Effector CD4-positive, alpha-beta T cell (primary cell): ENCODE data around the gene IGSF9. TPM values are rescaled to one million over a fixed set of nuclear protein-coding genes. Genes with fewer than 3 reads are reported as not detected.
A peak's percentile ranks its signal among the peaks of the same experiment; 100 is the strongest.

ENCODE experiments used
- DNase-seq: peaks from one replicate; pipeline ENCODE4 v3.0.0-alpha.2; 2020
- total RNA-seq: gene quantifications from one replicate; lab custom pipeline; 2026; lab: John Stamatoyannopoulos, UW

IGSF9 gene
- not detected for total RNA-seq

- DNase-seq: peak; percentile 75
Observed at GRCh38 chr1:159945483-159946241, at the start of gene IGSF9. IGSF9 (minus strand) TSS chr1:159945613; CDS start chr1:159943454, 2,159 bp downstream.

GRCh38 chr1:159994896-159995295 is 49.5 kb upstream of the IGSF9 start:
- no peak for DNase-seq

GRCh38 chr1:159993911-159994310 is 48.5 kb upstream of the IGSF9 start:
- DNase-seq: no peak

GRCh38 chr1:159992161-159992560 is 46.7 kb upstream of the IGSF9 start:
- no peak for DNase-seq

GRCh38 chr1:159991513-159991912 is 46.1 kb upstream of the IGSF9 start:
- no peak for DNase-seq

- DNase-seq: no peak
Observed at GRCh38 chr1:159990005-159990404, 44.6 kb upstream of the IGSF9 start.

- no peak for DNase-seq
Observed at GRCh38 chr1:159989581-159989980, 44.2 kb upstream of the IGSF9 start.

GRCh38 chr1:159988006-159988405 is 42.6 kb upstream of the IGSF9 start:
- no peak for DNase-seq

- no peak for DNase-seq
Observed at GRCh38 chr1:159987186-159987585, 41.8 kb upstream of the IGSF9 start.

- DNase-seq: no peak
Observed at GRCh38 chr1:159986531-159986930, 41.1 kb upstream of the IGSF9 start.

- DNase-seq: no peak
Observed at GRCh38 chr1:159986093-159986492, 40.7 kb upstream of the IGSF9 start.

GRCh38 chr1:159985473-159985872 is 40.1 kb upstream of the IGSF9 start:
- DNase-seq: no peak

- DNase-seq: no peak
Observed at GRCh38 chr1:159983681-159984080, 38.3 kb upstream of the IGSF9 start.

GRCh38 chr1:159982280-159982679 is 36.9 kb upstream of the IGSF9 start:
- no peak for DNase-seq

- DNase-seq: no peak
Observed at GRCh38 chr1:159981351-159982055, 36.1 kb upstream of the IGSF9 start.

GRCh38 chr1:159980786-159981185 is 35.4 kb upstream of the IGSF9 start:
- DNase-seq: no peak

- DNase-seq: no peak
Observed at GRCh38 chr1:159980076-159980475, 34.7 kb upstream of the IGSF9 start.

- no peak for DNase-seq
Observed at GRCh38 chr1:159979257-159979656, 33.8 kb upstream of the IGSF9 start.

GRCh38 chr1:159978107-159978398 is 32.6 kb upstream of the IGSF9 start:
- DNase-seq: no peak

GRCh38 chr1:159977364-159978106 is 32.1 kb upstream of the IGSF9 start:
- DNase-seq: no peak

GRCh38 chr1:159974350-159974965 is 29.0 kb upstream of the IGSF9 start:
- DNase-seq: no peak

- no peak for DNase-seq
Observed at GRCh38 chr1:159973350-159973940, 28.0 kb upstream of the IGSF9 start.
